ENCODE results near the gene MYCBP2. TPM values are rescaled to one million over a fixed set of nuclear protein-coding genes. Genes with fewer than 3 reads are reported as not detected.
"Not testable (repeated sequence)": the region's sequence is repeated elsewhere in the genome, so short reads cannot be mapped to it uniquely, and the experiment has no call there.

Gene MYCBP2
- total and polyA plus RNA-seq, 5 experiments from 2014 or later: 24.2 to 174 (median 41.4) TPM

DNA sequence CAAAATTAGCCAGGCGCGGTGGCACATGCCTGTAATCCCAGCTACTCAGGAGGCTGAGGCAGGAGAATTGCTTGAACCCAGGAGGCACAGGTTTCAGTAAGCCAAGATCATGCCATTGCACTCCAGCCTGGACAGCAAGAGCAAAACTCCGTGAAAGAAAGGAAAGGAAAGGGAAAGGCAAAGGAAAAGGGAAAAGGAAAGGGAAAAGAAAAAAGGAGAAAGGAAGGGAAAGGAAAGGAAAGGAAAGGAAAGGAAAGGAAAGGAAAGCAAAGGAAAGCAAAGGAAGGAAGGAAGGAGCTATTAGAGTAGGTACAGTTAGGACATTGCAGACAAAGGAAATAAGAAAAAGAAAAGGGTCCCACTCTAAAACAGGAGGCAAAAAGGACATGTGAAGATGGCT is 41.3 kb downstream of the MYCBP2 start:
- Mint-ChIP-seq H3K27ac (peak overlapping the region in 4 of 10 donors; percentile 22 to 85 (median 73)), H3K36me3 (peaks cover 5 to 77% (median 26%) of the 10 kb centered on the region in 3 donors), H3K4me1 (peaks cover 16 to 41% (median 27%) of the 10 kb centered on the region in 4 donors)
- H3K27me3 Mint-ChIP-seq, H3K9me3 Mint-ChIP-seq, H3K4me3 Mint-ChIP-seq, DNase-seq, ATAC-seq: not testable (repeated sequence)
- POLR2A ChIA-PET: interaction anchor here (1.1 kb wide), 2 partner anchors 25 to 39 kb away, joined by 3 read pairs; no protein-coding TSS in a partner anchor

DNA sequence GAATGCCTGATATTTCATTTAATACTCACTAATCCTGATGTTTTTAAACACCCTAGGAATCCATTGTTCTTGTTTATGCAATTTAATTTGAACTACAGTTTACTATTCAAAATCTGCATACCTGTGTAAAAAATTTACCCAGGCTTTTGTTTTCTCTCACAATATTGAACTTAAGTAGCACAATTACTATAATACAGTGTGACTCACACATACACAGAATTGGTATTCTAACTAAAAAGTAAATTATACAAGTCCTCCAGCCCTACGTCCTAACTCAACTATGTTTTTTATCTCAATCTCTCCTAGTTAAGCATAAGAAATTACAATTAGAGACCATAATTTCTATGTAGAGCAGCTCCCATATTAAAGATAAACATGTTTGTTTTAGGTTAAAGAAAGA is 41.8 kb downstream of the MYCBP2 start:
- Mint-ChIP-seq H3K4me1 (peaks cover 16 to 36% (median 26%) of the 10 kb centered on the region in 4 donors), H3K36me3 (peaks cover 5 to 74% (median 23%) of the 10 kb centered on the region in 3 donors), H3K27me3 (no peaks in the 10 kb centered on the region), H3K9me3 (no peaks in the 10 kb centered on the region), H3K27ac (peak overlapping the region in 3 of 10 donors; percentile 41 to 71 (median 63)), H3K4me3 (no peak overlapping the region)
- DNase-seq (no peak), ATAC-seq (no peak)
- POLR2A ChIA-PET: interaction anchor here (1.1 kb wide), 2 partner anchors 26 to 40 kb away, joined by 3 read pairs; no protein-coding TSS in a partner anchor

DNA sequence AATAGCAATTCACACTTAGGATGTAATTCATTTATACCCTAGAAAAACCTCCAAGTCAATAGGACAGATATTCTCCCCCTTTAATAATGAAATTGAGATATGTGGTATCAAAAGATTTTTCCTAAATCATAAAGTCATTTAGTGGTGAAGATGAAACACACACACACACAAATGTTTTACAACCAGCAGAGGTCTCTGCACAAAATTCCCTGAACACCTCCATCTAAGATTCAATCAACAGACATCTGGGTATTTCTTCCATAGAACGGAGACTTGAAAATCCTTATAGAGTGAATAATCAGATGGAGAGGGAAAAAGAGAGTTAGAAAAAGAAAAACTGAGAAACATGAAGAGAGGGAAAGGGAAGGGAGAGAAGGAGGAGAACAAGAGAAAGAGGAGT is 52.8 kb downstream of the MYCBP2 start:
- no peaks in the 10 kb centered on the region for H3K9me3 Mint-ChIP-seq
- peaks cover 7 to 16% (median 14%) of the 10 kb centered on the region in 4 donors for H3K4me1 Mint-ChIP-seq
- DNase-seq: no peak
- POLR2A ChIA-PET: no interaction called here
- peaks cover 9 to 75% (median 19%) of the 10 kb centered on the region in 3 donors for H3K36me3 Mint-ChIP-seq
- H3K4me3 Mint-ChIP-seq: no peak overlapping the region
- H3K27me3 Mint-ChIP-seq: no peaks in the 10 kb centered on the region
- H3K27ac Mint-ChIP-seq: peak overlapping the region in 5 of 10 donors; percentile 0 to 80 (median 58)
- no peak for ATAC-seq

DNA sequence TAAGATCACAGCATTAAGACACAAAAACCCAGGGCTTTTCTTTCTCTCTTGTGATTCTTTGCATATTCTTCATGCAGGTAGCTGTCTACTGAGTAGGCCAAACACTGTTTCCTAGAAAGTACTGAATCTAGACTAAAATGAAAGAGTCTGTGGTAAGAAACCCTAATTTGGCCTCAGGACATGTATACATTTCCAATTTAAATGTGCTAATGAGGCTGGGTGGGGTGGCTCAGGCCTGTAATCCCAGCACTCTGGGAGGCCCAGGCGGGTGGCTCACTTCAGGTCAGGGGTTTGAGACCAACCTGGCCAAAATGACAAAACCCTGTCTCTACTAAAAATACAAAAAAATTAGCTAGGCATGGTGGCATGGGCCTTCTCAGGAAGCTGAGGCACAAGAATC is 57.8 kb downstream of the MYCBP2 start:
- Mint-ChIP-seq H3K36me3 (peaks cover 9 to 83% (median 17%) of the 10 kb centered on the region in 3 donors), H3K27me3 (no peaks in the 10 kb centered on the region), H3K9me3 (no peaks in the 10 kb centered on the region), H3K4me1 (peaks cover under 1 to 9% (median 4%) of the 10 kb centered on the region in 4 donors), H3K4me3 (no peak overlapping the region), H3K27ac (peak overlapping the region in 2 of 10 donors; percentile 45 to 78)
- no peak for ATAC-seq
- POLR2A ChIA-PET: interaction anchor here (1.3 kb wide), 1 partner anchor 60 kb away, joined by 4 read pairs; no protein-coding TSS in a partner anchor
- no peak for DNase-seq

GRCh38 chr13:77267362-77267761 is 59.5 kb downstream of the MYCBP2 start:
- ATAC-seq: no peak
- Mint-ChIP-seq H3K27ac (no peak overlapping the region), H3K9me3 (no peaks in the 10 kb centered on the region), H3K27me3 (no peaks in the 10 kb centered on the region), H3K4me1 (peaks cover 0 to 7% (median 2%) of the 10 kb centered on the region in 4 donors), H3K4me3 (no peak overlapping the region), H3K36me3 (peaks cover 9 to 81% (median 16%) of the 10 kb centered on the region in 3 donors)
- no peak for DNase-seq
- POLR2A ChIA-PET: no interaction called here

DNA sequence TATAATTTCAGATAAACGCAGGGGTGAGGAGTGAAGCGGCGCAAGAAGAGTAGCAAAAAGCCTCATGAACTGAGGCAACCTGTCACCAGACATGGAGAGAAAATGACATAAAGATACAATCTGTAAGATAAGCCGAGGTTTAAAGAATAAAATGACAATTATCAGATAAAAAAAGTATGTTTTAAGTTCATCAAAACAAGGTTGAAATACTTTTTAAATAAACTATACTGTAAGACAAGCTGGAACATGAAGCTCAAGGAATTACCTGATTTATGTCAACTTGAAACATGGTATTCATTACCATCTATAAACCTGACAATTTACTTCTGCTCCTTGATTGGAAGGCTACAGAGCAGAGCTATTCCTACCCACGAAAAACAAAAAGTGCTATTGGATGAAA is 61.6 kb downstream of the MYCBP2 start:
- Mint-ChIP-seq H3K27me3 (no peaks in the 10 kb centered on the region), H3K4me3 (no peak overlapping the region), H3K36me3 (peaks cover 1 to 75% (median 8%) of the 10 kb centered on the region in 3 donors), H3K9me3 (no peaks in the 10 kb centered on the region), H3K4me1 (peaks cover 0 to 4% (median under 1%) of the 10 kb centered on the region in 4 donors), H3K27ac (peak overlapping the region in 5 of 10 donors; percentile 12 to 68 (median 27))
- ATAC-seq (no peak), DNase-seq (no peak)
- POLR2A ChIA-PET: interaction anchor here (0.7 kb wide), 1 partner anchor 72 kb away, joined by 3 read pairs; no protein-coding TSS in a partner anchor

GRCh38 chr13:77262198-77262597 is 64.7 kb downstream of the MYCBP2 start:
- POLR2A ChIA-PET: no interaction called here
- DNase-seq (no peak), ATAC-seq (no peak)
- H3K36me3 Mint-ChIP-seq: peaks cover 0 to 78% (median 22%) of the 10 kb centered on the region in 3 donors
- H3K27ac Mint-ChIP-seq: no peak overlapping the region
- H3K4me3 Mint-ChIP-seq: no peak overlapping the region
- H3K4me1 Mint-ChIP-seq: peaks cover 0 to 4% (median 2%) of the 10 kb centered on the region in 4 donors
- H3K27me3 Mint-ChIP-seq: no peaks in the 10 kb centered on the region
- H3K9me3 Mint-ChIP-seq: no peaks in the 10 kb centered on the region

DNA sequence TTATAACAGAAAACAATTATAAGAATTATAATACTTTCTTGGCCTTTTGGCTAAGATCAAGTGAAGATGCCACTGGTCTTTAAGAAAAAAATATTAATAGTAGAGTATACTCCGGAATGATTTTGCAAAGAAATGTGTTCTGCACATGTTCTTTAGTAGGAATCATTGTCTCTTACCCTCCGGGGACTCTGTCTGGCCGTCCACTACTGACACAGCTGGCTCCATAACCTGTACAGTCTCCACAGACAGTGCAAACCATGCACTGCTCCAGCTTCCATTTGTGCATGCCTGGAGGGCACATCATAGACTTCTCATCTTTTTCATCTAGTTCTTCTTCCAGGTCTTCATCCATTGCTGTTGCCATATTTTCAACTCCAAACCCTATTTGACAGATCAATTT is 75.9 kb downstream of the MYCBP2 start:
- H3K4me3 Mint-ChIP-seq: no peak overlapping the region
- no peak for ATAC-seq
- no peaks in the 10 kb centered on the region for H3K9me3 Mint-ChIP-seq
- H3K27me3 Mint-ChIP-seq: no peaks in the 10 kb centered on the region
- peaks cover 22 to 70% (median 39%) of the 10 kb centered on the region in 3 donors for H3K36me3 Mint-ChIP-seq
- H3K4me1 Mint-ChIP-seq: peaks cover 22 to 32% (median 27%) of the 10 kb centered on the region in 4 donors
- POLR2A ChIA-PET: no interaction called here
- H3K27ac Mint-ChIP-seq: peak overlapping the region in 2 of 10 donors; percentile 14 to 57
- DNase-seq: no peak

DNA sequence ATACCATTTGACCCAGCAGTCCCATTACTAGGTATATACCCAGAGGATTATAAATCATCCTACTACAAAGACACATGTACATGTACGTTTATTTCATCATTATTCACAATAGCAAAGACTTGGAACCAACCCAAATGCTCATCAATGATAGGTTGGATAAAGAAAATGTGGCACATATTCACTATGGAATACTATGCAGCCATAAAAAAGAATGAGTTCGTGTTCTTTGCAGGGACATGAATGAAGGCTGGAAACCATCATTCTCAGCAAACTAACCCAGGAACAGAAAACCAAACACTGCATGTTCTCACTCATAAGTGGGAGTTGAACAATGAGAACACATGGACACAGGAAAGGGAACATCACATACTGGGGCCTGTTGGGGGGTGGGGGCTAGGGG is 81.7 kb downstream of the MYCBP2 start:
- POLR2A ChIA-PET, H3K9me3 Mint-ChIP-seq, DNase-seq, H3K4me3 Mint-ChIP-seq, H3K27me3 Mint-ChIP-seq, H3K27ac Mint-ChIP-seq, ATAC-seq: not testable (repeated sequence)
- Mint-ChIP-seq H3K36me3 (peaks cover 13 to 86% (median 50%) of the 10 kb centered on the region in 3 donors), H3K4me1 (peaks cover 18 to 27% (median 22%) of the 10 kb centered on the region in 4 donors)

DNA sequence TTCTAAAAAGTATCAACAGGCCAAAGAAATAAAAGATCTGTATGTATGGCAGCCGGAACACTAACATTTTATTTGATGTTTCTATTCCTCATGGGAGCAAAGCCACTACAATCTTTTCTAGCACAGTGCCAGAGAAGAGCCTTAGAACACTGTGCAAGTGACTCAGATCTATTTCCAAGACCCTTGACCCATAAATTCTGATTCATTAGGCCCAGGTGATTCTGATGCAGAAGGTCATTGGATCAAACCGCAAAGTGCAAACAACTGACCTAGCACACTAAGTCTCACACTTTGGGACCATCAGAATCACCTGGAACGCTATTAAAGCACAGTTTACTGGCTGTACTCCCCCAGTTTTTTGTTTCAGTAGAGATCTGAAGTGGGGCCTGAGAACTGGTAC is 87.6 kb downstream of the MYCBP2 start:
- Mint-ChIP-seq H3K36me3 (peaks cover 0 to 64% (median 22%) of the 10 kb centered on the region in 3 donors), H3K9me3 (no peaks in the 10 kb centered on the region), H3K27ac (peak overlapping the region in 1 of 10 donors; percentile 21), H3K27me3 (no peaks in the 10 kb centered on the region), H3K4me1 (peaks cover 8 to 12% (median 8%) of the 10 kb centered on the region in 4 donors), H3K4me3 (no peak overlapping the region)
- ATAC-seq (no peak), DNase-seq (no peak)
- POLR2A ChIA-PET: no interaction called here

- H3K27ac Mint-ChIP-seq: peak overlapping the region in 5 of 10 donors; percentile 1 to 85 (median 37)
- peaks cover 0 to 56% (median 16%) of the 10 kb centered on the region in 3 donors for H3K36me3 Mint-ChIP-seq
Measured at GRCh38 chr13:77235456-77236022, 91.4 kb downstream of the MYCBP2 start.

GRCh38 chr13:77233159-77233558 is 93.7 kb downstream of the MYCBP2 start:
- H3K9me3 Mint-ChIP-seq: no peaks in the 10 kb centered on the region
- DNase-seq: no peak
- H3K27me3 Mint-ChIP-seq: no peaks in the 10 kb centered on the region
- peaks cover 11 to 16% (median 13%) of the 10 kb centered on the region in 4 donors for H3K4me1 Mint-ChIP-seq
- H3K27ac Mint-ChIP-seq: no peak overlapping the region
- peaks cover 0 to 48% (median 10%) of the 10 kb centered on the region in 3 donors for H3K36me3 Mint-ChIP-seq
- no peak for ATAC-seq
- POLR2A ChIA-PET: no interaction called here
- H3K4me3 Mint-ChIP-seq: no peak overlapping the region

More at GRCh38 chr13:77235456-77236022, 91.4 kb downstream of the MYCBP2 start:
- peak; percentile 46 to 56 for ATAC-seq
- Mint-ChIP-seq H3K4me1 (peaks cover 9 to 13% (median 12%) of the 10 kb centered on the region in 4 donors), H3K4me3 (no peak overlapping the region), H3K9me3 (no peaks in the 10 kb centered on the region), H3K27me3 (no peaks in the 10 kb centered on the region)
- POLR2A ChIA-PET: interaction anchor here (1.6 kb wide), 1 partner anchor 91 kb away, joined by 3 read pairs; the partner anchor contains the start of gene MYCBP2
- DNase-seq: peak in 1 of 10 donors; percentile 14

- Mint-ChIP-seq H3K4me3 (no peak overlapping the region), H3K4me1 (peaks cover 9 to 15% (median 11%) of the 10 kb centered on the region in 4 donors), H3K36me3 (peaks cover 0 to 56% (median 11%) of the 10 kb centered on the region in 3 donors), H3K27ac (peak overlapping the region in 2 of 10 donors; percentile 77 to 83), H3K27me3 (no peaks in the 10 kb centered on the region), H3K9me3 (peaks cover 0 to 9% (median 0%) of the 10 kb centered on the region in 9 donors)
- POLR2A ChIA-PET: no interaction called here
- DNase-seq: no peak
- no peak for ATAC-seq
Measured at GRCh38 chr13:77230560-77230959, 96.3 kb downstream of the MYCBP2 start.

Data from naive thymus-derived CD8-positive, alpha-beta T cell (primary cell).